Osteocyte (in vitro differentiated cells): ENCODE measurements around the gene ANP32B. TPM values are rescaled to one million over a fixed set of nuclear protein-coding genes. Genes with fewer than 3 reads are reported as not detected.

Source experiments
- DNase-seq: peaks from one replicate; pipeline ENCODE4 v3.0.0; 2021; ENCODE audit warnings: mixed read lengths; ENCODE audit not compliant: unreplicated experiment; ENCODE audit errors: extremely low spot score
- H3K27ac Mint-ChIP-seq: one replicate; pipeline ENCODE4 v1.8.0; 2021; ENCODE audit warnings: mild to moderate bottlenecking, mixed read lengths; ENCODE audit not compliant: unreplicated experiment
- H3K27me3 Mint-ChIP-seq: one replicate; pipeline ENCODE4 v1.8.0; 2021; ENCODE audit warnings: mixed read lengths; ENCODE audit not compliant: unreplicated experiment
- H3K36me3 Mint-ChIP-seq: one replicate; pipeline ENCODE4 v1.8.0; 2021; ENCODE audit warnings: mixed read lengths; ENCODE audit not compliant: unreplicated experiment
- H3K4me1 Mint-ChIP-seq: one replicate; pipeline ENCODE4 v1.8.0; 2021; ENCODE audit warnings: mixed read lengths; ENCODE audit not compliant: unreplicated experiment
- H3K4me3 Mint-ChIP-seq: one replicate; pipeline ENCODE4 v1.8.0; 2021; ENCODE audit warnings: mild to moderate bottlenecking, moderate library complexity, mixed read lengths; ENCODE audit not compliant: unreplicated experiment
- H3K9me3 Mint-ChIP-seq: one replicate; pipeline ENCODE4 v1.8.0; 2021; ENCODE audit warnings: mixed read lengths; ENCODE audit not compliant: unreplicated experiment
- total RNA-seq: library from RNA; stranded (reverse); gene quantifications from 2 replicates; pipeline ENCODE4 v1.2.1, GENCODE V29; 2021
- TF ChIP-seq, protein P1 (sequence below): fragments of 200-600 bp; sonication (generic); IDR thresholded peaks from 2 replicates; pipeline ENCODE4 v1.5.0; 2021; ENCODE audit warnings: antibody characterized with exemption, mild to moderate bottlenecking, moderate library complexity

Gene ANP32B
- total RNA-seq, 1 donor from 2014 or later: 114 TPM

DNA sequence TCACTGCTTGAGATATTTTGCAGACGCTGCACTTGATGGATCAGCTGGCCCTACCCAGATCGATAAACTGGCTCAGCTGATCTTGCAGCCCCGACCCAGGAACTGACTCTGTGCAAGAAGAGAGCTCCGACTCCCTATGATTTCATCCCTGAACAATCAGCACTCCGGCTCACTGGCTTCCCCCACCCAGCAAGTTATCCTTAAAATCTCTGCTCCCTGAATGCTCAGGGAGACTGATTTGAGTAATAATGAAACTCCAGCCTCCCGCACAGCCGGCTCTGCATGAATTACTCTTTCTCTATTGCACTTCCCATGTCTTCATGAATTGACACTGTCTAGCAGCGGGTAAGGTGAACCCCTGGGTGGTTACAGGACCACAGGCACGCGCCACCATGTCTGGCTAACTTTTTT, 56.5 kb downstream of the ANP32B start:
- Mint-ChIP-seq H3K4me1 (peaks cover 17% of the 10 kb centered on the region), H3K27ac (no peak overlapping the region), H3K36me3 (no peaks in the 10 kb centered on the region), H3K4me3 (no peak overlapping the region), H3K9me3 (no peaks in the 10 kb centered on the region), H3K27me3 (peaks cover 12% of the 10 kb centered on the region)
- DNase-seq: no peak
- TF ChIP-seq, protein P1, sequence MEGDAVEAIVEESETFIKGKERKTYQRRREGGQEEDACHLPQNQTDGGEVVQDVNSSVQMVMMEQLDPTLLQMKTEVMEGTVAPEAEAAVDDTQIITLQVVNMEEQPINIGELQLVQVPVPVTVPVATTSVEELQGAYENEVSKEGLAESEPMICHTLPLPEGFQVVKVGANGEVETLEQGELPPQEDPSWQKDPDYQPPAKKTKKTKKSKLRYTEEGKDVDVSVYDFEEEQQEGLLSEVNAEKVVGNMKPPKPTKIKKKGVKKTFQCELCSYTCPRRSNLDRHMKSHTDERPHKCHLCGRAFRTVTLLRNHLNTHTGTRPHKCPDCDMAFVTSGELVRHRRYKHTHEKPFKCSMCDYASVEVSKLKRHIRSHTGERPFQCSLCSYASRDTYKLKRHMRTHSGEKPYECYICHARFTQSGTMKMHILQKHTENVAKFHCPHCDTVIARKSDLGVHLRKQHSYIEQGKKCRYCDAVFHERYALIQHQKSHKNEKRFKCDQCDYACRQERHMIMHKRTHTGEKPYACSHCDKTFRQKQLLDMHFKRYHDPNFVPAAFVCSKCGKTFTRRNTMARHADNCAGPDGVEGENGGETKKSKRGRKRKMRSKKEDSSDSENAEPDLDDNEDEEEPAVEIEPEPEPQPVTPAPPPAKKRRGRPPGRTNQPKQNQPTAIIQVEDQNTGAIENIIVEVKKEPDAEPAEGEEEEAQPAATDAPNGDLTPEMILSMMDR: no peak

DNA sequence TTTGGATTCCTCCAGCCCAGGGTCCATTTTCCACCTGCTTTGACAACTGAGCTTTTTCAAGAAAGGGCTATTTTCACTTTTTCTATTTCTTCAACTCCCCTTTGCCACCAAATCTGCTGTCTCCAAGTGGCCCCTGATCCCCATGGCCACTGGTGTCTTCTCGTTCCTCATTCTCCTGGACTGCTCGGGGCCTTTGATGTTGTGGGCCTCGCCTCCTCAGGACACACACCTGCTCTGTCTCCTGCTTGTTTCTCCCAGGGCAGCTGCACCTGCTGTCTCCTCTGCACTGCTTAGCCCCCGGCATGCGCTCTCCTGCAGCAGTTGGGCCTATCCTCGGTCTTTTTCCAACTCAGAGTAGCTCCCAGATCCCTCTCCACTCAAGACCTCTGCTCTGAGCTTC, 57.1 kb downstream of the ANP32B start:
- Mint-ChIP-seq H3K36me3 (no peaks in the 10 kb centered on the region), H3K9me3 (no peaks in the 10 kb centered on the region), H3K27ac (no peak overlapping the region), H3K4me3 (no peak overlapping the region), H3K27me3 (peaks cover 12% of the 10 kb centered on the region), H3K4me1 (peaks cover 11% of the 10 kb centered on the region)
- TF ChIP-seq, protein P1: no peak
- DNase-seq: no peak

DNA sequence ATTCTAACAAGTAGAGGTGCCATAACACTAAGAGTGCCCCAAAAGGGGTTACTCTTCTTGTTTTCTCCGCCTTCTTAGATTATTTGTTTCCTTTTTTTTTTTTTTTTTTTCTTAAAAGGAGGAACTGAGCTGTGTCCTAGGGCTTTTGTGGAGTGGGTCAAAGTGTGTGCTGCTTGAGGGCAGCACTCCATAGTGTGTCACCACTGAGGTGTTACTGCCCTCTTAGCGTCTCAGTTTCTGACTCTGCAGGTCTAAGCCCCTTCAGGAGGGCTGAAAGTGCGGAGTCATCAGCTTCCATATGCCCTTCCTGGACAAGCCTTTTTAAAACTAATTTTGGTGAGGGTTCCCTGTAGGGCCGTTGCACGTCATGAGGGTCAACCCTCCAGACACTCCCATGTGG, 60.8 kb downstream of the ANP32B start:
- H3K36me3 Mint-ChIP-seq: no peaks in the 10 kb centered on the region
- DNase-seq: no peak
- H3K9me3 Mint-ChIP-seq: no peaks in the 10 kb centered on the region
- no peaks in the 10 kb centered on the region for H3K4me1 Mint-ChIP-seq
- H3K27ac Mint-ChIP-seq: no peak overlapping the region
- TF ChIP-seq, protein P1: no peak
- H3K4me3 Mint-ChIP-seq: no peak overlapping the region
- peaks cover 12% of the 10 kb centered on the region for H3K27me3 Mint-ChIP-seq

DNA sequence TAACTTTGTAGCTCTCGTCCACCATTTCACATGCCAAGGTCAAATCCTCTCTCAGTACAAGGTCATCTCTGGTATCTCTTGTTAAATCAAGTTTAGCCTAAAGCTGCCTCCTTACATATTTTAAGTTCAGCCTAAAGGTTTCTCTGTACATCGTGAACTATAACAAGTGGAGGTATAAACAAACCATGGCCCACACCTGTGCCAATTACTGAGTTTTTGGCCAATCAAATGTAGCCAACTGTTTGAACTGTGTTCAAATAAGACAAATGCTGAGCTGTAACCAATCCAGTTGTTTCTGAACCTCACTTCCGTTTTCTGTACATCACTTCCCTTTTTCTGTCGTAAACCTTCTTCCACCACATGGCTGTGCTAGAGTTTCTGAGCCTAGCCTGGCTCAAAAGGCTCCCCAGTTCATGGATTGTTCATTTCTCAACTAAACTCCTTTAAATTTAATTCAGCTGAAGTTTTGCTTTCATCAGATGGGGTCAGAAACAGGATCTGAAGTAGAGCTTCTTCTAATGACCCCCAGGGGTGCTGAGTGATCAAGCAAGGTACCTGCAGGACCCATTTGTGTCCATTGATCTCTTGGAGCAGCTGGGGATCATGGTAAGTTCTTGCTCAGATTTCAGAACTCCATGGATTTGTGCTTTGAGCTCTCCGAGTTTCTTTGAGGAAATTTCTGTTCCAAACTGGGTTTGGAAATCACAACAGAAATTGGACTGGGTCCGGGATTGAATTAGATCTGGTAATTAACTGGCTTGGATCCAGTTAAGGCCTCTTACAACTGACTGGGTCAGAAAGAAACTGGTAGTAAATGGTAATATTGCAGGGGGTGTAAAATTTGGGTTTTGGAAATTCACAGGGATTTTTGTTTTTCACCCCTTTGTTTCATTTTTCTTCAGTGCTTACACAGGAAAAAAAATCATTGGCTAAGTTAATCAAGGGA, 62.4 kb downstream of the ANP32B start:
- DNase-seq: no peak
- TF ChIP-seq, protein P1: no peak
- Mint-ChIP-seq H3K36me3 (no peaks in the 10 kb centered on the region), H3K4me3 (no peak overlapping the region), H3K27me3 (peaks cover 5% of the 10 kb centered on the region), H3K4me1 (no peaks in the 10 kb centered on the region), H3K27ac (no peak overlapping the region), H3K9me3 (no peaks in the 10 kb centered on the region)

DNA sequence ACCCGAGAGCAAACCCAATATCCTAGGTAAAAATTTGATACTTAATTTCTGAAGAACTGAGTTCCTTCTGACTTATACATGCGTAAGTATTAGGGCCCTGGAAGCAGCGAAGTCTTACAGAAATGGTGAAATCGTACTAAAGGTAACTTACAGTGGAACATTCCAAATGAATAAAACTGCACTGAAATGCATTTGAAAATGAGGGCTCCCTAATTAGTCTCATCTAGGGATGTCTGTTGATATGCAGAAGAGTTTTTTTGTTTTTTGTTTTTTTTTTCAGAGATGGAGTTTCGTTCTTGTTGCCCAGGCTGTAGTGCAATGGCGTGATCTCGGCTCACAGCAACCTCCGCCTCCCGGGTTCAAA, 63.0 kb downstream of the ANP32B start:
- Mint-ChIP-seq H3K4me1 (no peaks in the 10 kb centered on the region), H3K9me3 (no peaks in the 10 kb centered on the region), H3K36me3 (no peaks in the 10 kb centered on the region), H3K4me3 (no peak overlapping the region), H3K27me3 (peaks cover 5% of the 10 kb centered on the region), H3K27ac (no peak overlapping the region)
- TF ChIP-seq, protein P1: no peak
- no peak for DNase-seq
